Neural progenitor cell (in vitro differentiated cells): ENCODE data around the gene PWWP2B.

Source experiments
- CTCF ChIP-seq: fragments of 200-600 bp; sonication (generic); IDR thresholded peaks from 2 replicates; pipeline ENCODE4 v1.5.1; 2017; ENCODE audit warnings: antibody characterized with exemption, mild to moderate bottlenecking
- EZH2 ChIP-seq: fragments of 200-600 bp; sonication (generic); IDR thresholded peaks from 2 replicates; pipeline ENCODE4 v1.6.1; 2017; ENCODE audit warnings: antibody characterized with exemption, mild to moderate bottlenecking, moderate library complexity
- EZH2phosphoT487 ChIP-seq: fragments of 200-600 bp; sonication (generic); IDR thresholded peaks from 2 replicates; pipeline ENCODE4 v1.6.1; 2017; ENCODE audit warnings: antibody characterized with exemption

- TF ChIP-seq CTCF (no peak), EZH2 (no peak), EZH2phosphoT487 (no peak)
These were observed 56.5 kb downstream of the PWWP2B start for GRCh38 chr10:132453470-132453861.
